GM12892 (cell line): ENCODE results near the gene NR2F2.

Experiments used
- POLR2A ChIP-seq: IDR thresholded peaks from 2 replicates; pipeline ENCODE4 v1.6.1; 2011; ENCODE audit warnings: low read depth, low read length, control low read depth
- POLR2AphosphoS5 ChIP-seq: IDR thresholded peaks from 2 replicates; pipeline ENCODE4 v1.6.1; 2011; ENCODE audit warnings: low read depth, low read length, control low read depth
- TAF1 ChIP-seq: IDR thresholded peaks from 2 replicates; pipeline ENCODE4 v1.6.1; 2011; ENCODE audit warnings: low read depth, mild to moderate bottlenecking, control low read depth, low read length, borderline replicate concordance

- TF ChIP-seq POLR2AphosphoS5 (no peak), POLR2A (no peak), TAF1 (no peak)
Observed at GRCh38 chr15:96331144-96331944, 844 bp downstream of the NR2F2 start.
